GM23248 (cell line): Measurements from ENCODE around the gene SLC8B1. TPM values are rescaled to one million over a fixed set of nuclear protein-coding genes. Genes with fewer than 3 reads are reported as not detected.

Experiments used
- DNase-seq: peaks from one replicate; pipeline ENCODE4 v3.0.0-alpha.2; 2015
- H2AFZ ChIP-seq: fragments of 200-600 bp; sonication (generic); 2 replicates; pipeline ENCODE4 v1.6.1; 2016; ENCODE audit warnings: antibody characterized with exemption
- H3F3A ChIP-seq: fragments of 200-600 bp; sonication (generic); 2 replicates; pipeline ENCODE4 v1.6.1; 2016; ENCODE audit warnings: mild to moderate bottlenecking, antibody characterized with exemption, mixed run types; ENCODE audit not compliant: insufficient read depth
- H3K27ac ChIP-seq: fragments of 200-600 bp; sonication (generic); 2 replicates; pipeline ENCODE4 v1.5.1; 2016; ENCODE audit warnings: mild to moderate bottlenecking
- H3K27me3 ChIP-seq: fragments of 200-600 bp; sonication (generic); replicated peaks from 2 replicates; pipeline ENCODE4 v1.6.1; 2016; ENCODE audit warnings: mild to moderate bottlenecking; ENCODE audit not compliant: insufficient read depth
- H3K36me3 ChIP-seq: fragments of 200-600 bp; sonication (generic); 2 replicates; pipeline ENCODE4 v1.6.1; 2016; ENCODE audit warnings: low read depth, mild to moderate bottlenecking
- H3K4me1 ChIP-seq: fragments of 200-600 bp; sonication (generic); 2 replicates; pipeline ENCODE4 v1.6.1; 2016; ENCODE audit warnings: mild to moderate bottlenecking; ENCODE audit not compliant: insufficient read depth
- H3K4me2 ChIP-seq: fragments of 200-600 bp; sonication (generic); one replicate; pipeline ENCODE4 v1.6.1; 2016; ENCODE audit warnings: mild to moderate bottlenecking; ENCODE audit not compliant: unreplicated experiment
- H3K4me3 ChIP-seq: fragments of 200-600 bp; sonication (generic); 2 replicates; pipeline ENCODE4 v1.5.1; 2016; ENCODE audit warnings: mild to moderate bottlenecking
- H3K79me2 ChIP-seq: fragments of 200-600 bp; sonication (generic); 2 replicates; pipeline ENCODE4 v1.6.1; 2016; ENCODE audit warnings: mild to moderate bottlenecking; ENCODE audit not compliant: insufficient read depth
- H3K9ac ChIP-seq: fragments of 200-600 bp; sonication (generic); 2 replicates; pipeline ENCODE4 v1.6.1; 2016; ENCODE audit warnings: mild to moderate bottlenecking
- H3K9me2 ChIP-seq: fragments of 200-600 bp; sonication (generic); 2 replicates; pipeline ENCODE4 v1.6.1; 2016; ENCODE audit warnings: mixed run types, mild to moderate bottlenecking, moderate library complexity; ENCODE audit not compliant: insufficient read depth
- H3K9me3 ChIP-seq: fragments of 200-600 bp; sonication (generic); one replicate; pipeline ENCODE4 v1.6.1; 2017; ENCODE audit warnings: low read depth
- H4K20me1 ChIP-seq: fragments of 200-600 bp; sonication (generic); 2 replicates; pipeline ENCODE4 v1.6.0; 2016; ENCODE audit not compliant: insufficient read depth
- EZH2 ChIP-seq: fragments of 200-600 bp; sonication (generic); IDR thresholded peaks from 2 replicates; pipeline ENCODE4 v1.6.1; 2018; ENCODE audit warnings: antibody characterized with exemption, mild to moderate bottlenecking; ENCODE audit not compliant: insufficient read depth, poor library complexity, severe bottlenecking
- EZH2phosphoT487 ChIP-seq: fragments of 200-600 bp; sonication (generic); IDR thresholded peaks from 2 replicates; pipeline ENCODE4 v1.6.1; 2018; ENCODE audit warnings: antibody characterized with exemption, moderate library complexity, mild to moderate bottlenecking, low read depth; ENCODE audit not compliant: insufficient read depth
- WGBS, 2 experiments: methylation state at CpG; one replicate each; pipeline ENCODE4 v1.1.6; 2015 to 2017; ENCODE audit warnings: low lambda C conversion rate in 2 of 2, low coverage in 1 of 2; ENCODE audit errors: missing lambda C conversion rate in 2 of 2; 5-methylcytosine and 5-hydroxymethylcytosine counted together
- in situ Hi-C: fragments of 300-500 bp; cut with MboI; formaldehyde crosslinking; loops from 2 replicates; pipeline ENCODE4 v1.15.0; 2020
- polyA plus RNA-seq: library from polyadenylated mRNA; unstranded; fragments of >200 nt; fragmentation: Nextera tagmentation; extraction: Ambion mirVana; gene quantifications from 2 replicates; pipeline ENCODE4 v1.2.1, GENCODE V29; 2016
- total RNA-seq: library from RNA; depleted of rRNA; stranded (reverse); fragments of >200 nt; shearing (Covaris generic); gene quantifications from 2 replicates; pipeline ENCODE4 v1.2.3, GENCODE V29; 2014

SLC8B1 gene
- total and polyA plus RNA-seq, 2 experiments from 2014 or later, result 6.6 to 9.0 TPM

- in situ Hi-C loops, result no loop called here
- H3K4me2 ChIP-seq, result no peak overlapping the region
- no peaks in the 10 kb centered on the region for H3K9me2 ChIP-seq
- H3K79me2 ChIP-seq, result no peaks in the 10 kb centered on the region
- H2AFZ ChIP-seq, result no peak overlapping the region
- TF ChIP-seq EZH2 (no peak), EZH2phosphoT487 (no peak)
- H3K9ac ChIP-seq, result no peak overlapping the region
- no peak overlapping the region for H3K27ac ChIP-seq
- DNase-seq, result no peak
- no peaks in the 10 kb centered on the region; the same call in 1 of the 2 replicates for H3F3A ChIP-seq
- no peaks in the 10 kb centered on the region for H3K9me3 ChIP-seq
- H3K4me1 ChIP-seq, result peaks cover 6% of the 10 kb centered on the region
- H4K20me1 ChIP-seq, result no peaks in the 10 kb centered on the region
- H3K36me3 ChIP-seq, result no peaks in the 10 kb centered on the region
- WGBS, 2 experiments, result 92 to 94% methylated on average over 17 to 21 of the region's 21 CpGs
- H3K27me3 ChIP-seq, result no peaks in the 10 kb centered on the region
- H3K4me3 ChIP-seq, result no peak overlapping the region
Observed at GRCh38 chr12:113287146-113287898, 47.6 kb downstream of the SLC8B1 start.

- 77 to 82% methylated on average over 11 of the region's 11 CpGs for WGBS, 2 experiments
- no peak overlapping the region for H2AFZ ChIP-seq
- no peaks in the 10 kb centered on the region for H3K9me2 ChIP-seq
- H3K27me3 ChIP-seq, result no peaks in the 10 kb centered on the region
- H3K4me1 ChIP-seq, result peaks cover 2% of the 10 kb centered on the region; the same call in 1 of the 2 replicates
- no peaks in the 10 kb centered on the region for H3F3A ChIP-seq
- no peak for DNase-seq
- H3K27ac ChIP-seq, result no peak overlapping the region
- TF ChIP-seq EZH2phosphoT487 (no peak), EZH2 (no peak)
- in situ Hi-C loops, result no loop called here
- H3K9me3 ChIP-seq, result no peaks in the 10 kb centered on the region
- H3K79me2 ChIP-seq, result no peaks in the 10 kb centered on the region
- no peaks in the 10 kb centered on the region for H4K20me1 ChIP-seq
- H3K4me3 ChIP-seq, result no peak overlapping the region
- H3K36me3 ChIP-seq, result no peaks in the 10 kb centered on the region
- H3K4me2 ChIP-seq, result no peak overlapping the region
- H3K9ac ChIP-seq, result no peak overlapping the region
Observed at GRCh38 chr12:113286712-113287111, 48.2 kb downstream of the SLC8B1 start.

DNA sequence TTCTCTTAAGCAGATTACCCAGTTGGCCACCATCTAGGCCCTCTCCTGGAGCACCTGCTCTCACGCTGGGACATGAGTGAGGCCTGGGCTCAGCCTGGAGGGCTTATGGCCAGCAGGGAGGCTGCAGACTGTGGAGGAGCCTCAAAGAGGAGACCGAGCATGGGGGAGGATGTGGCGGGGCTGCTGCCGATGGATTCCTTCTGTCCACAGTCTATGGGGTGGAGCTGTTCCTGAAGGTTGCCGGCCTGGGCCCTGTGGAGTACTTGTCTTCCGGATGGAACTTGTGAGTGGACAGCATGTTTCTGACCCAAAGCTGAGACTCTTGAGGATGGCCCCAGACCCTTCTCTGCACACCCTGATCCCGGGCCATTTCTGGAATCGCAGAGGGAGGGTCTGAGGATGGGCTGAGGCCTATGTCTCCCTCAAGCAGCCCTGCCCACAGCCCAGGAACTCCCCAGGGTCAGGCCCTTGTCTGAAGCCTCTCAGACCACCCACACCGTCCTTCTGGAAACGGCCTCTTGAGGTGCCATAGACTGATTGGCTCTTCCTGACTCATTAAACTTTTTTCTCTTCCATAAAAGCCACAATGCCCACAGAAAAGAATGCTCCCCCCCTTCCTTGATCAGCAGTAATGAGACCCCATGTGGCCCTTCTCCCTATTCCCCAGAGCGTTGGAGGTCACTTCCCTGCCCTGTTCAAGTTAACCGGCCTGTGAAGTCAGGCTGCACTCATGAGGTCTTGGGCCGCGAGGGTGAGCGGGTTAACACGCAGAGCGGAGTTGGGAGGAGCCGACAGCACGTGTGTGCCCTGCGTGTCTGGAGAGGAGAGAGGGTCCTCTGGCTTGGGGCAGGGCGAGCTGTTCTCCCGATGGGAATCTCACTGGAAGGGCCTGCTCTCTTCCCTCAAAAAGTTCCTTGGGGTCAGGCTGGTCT, 49.0 kb downstream of the SLC8B1 start:
- DNase-seq, result no peak

GRCh38 chr12:113284751-113285150, 50.2 kb downstream of the SLC8B1 start:
- 85 to 87% methylated on average over 13 of the region's 13 CpGs for WGBS, 2 experiments
- no peaks in the 10 kb centered on the region for H3K9me2 ChIP-seq
- TF ChIP-seq EZH2phosphoT487 (no peak), EZH2 (no peak)
- H3K9ac ChIP-seq, result no peak overlapping the region
- in situ Hi-C loops, result no loop called here
- no peaks in the 10 kb centered on the region for H3K9me3 ChIP-seq
- H3K4me3 ChIP-seq, result no peak overlapping the region
- no peaks in the 10 kb centered on the region for H4K20me1 ChIP-seq
- no peaks in the 10 kb centered on the region for H3K79me2 ChIP-seq
- no peaks in the 10 kb centered on the region for H3K36me3 ChIP-seq
- no peak overlapping the region for H2AFZ ChIP-seq
- H3K4me1 ChIP-seq, result no peaks in the 10 kb centered on the region
- H3K27ac ChIP-seq, result no peak overlapping the region
- no peaks in the 10 kb centered on the region for H3K27me3 ChIP-seq
- DNase-seq, result no peak
- H3K4me2 ChIP-seq, result no peak overlapping the region
- no peaks in the 10 kb centered on the region for H3F3A ChIP-seq

More for the DNA sequence above, 49.0 kb downstream of the SLC8B1 start:
- Histone ChIP-seq H3K9me3 (no peaks in the 10 kb centered on the region), H3K9me2 (no peaks in the 10 kb centered on the region), H3K27ac (no peak overlapping the region), H3K4me2 (no peak overlapping the region), H3K36me3 (no peaks in the 10 kb centered on the region), H4K20me1 (no peaks in the 10 kb centered on the region), H3K4me1 (no peaks in the 10 kb centered on the region), H2AFZ (no peak overlapping the region), H3K27me3 (no peaks in the 10 kb centered on the region), H3F3A (no peaks in the 10 kb centered on the region), H3K79me2 (no peaks in the 10 kb centered on the region), H3K9ac (no peak overlapping the region), H3K4me3 (no peak overlapping the region)
- in situ Hi-C loops, result no loop called here
- 85 to 87% methylated on average over 22 of the region's 22 CpGs for WGBS, 2 experiments
- TF ChIP-seq EZH2, result no peak
- TF ChIP-seq EZH2phosphoT487, result no peak
